Measurements from ENCODE around the gene C12orf57.

GRCh38 chr12:6975297-6976032, 31.6 kb downstream of the C12orf57 start:
- TF ChIP-seq, protein P1, sequence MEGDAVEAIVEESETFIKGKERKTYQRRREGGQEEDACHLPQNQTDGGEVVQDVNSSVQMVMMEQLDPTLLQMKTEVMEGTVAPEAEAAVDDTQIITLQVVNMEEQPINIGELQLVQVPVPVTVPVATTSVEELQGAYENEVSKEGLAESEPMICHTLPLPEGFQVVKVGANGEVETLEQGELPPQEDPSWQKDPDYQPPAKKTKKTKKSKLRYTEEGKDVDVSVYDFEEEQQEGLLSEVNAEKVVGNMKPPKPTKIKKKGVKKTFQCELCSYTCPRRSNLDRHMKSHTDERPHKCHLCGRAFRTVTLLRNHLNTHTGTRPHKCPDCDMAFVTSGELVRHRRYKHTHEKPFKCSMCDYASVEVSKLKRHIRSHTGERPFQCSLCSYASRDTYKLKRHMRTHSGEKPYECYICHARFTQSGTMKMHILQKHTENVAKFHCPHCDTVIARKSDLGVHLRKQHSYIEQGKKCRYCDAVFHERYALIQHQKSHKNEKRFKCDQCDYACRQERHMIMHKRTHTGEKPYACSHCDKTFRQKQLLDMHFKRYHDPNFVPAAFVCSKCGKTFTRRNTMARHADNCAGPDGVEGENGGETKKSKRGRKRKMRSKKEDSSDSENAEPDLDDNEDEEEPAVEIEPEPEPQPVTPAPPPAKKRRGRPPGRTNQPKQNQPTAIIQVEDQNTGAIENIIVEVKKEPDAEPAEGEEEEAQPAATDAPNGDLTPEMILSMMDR (IDR thresholded peaks at IDR 0.05), result no peak
- no peak for TF ChIP-seq POLR2A (IDR thresholded peaks at IDR 0.05)
